OCI-LY3 (cell line): ENCODE data around the gene NXPE2.

Experiments used
- CTCF ChIP-seq: fragments of 200-600, 300-600 bp; sonication (generic); IDR thresholded peaks from 2 replicates; pipeline ENCODE4 v1.5.1; 2014; ENCODE audit warnings: antibody characterized with exemption, low read length, low read depth
- EZH2phosphoT487 ChIP-seq: fragments of 200-600 bp; shearing (Covaris generic); IDR thresholded peaks from 2 replicates; pipeline ENCODE4 v1.6.1; 2018; ENCODE audit warnings: antibody characterized with exemption, mixed run types, low read depth

GRCh38 chr11:114746013-114746412 lies 67.7 kb downstream of the NXPE2 start:
- no peak for TF ChIP-seq CTCF
- no peak for TF ChIP-seq EZH2phosphoT487
